Stomach (tissue), 4 donors: Measurements from ENCODE around the gene STAT4.

Experiments
- CTCF ChIP-seq, 7 experiments: fragments of 450-650 bp in 4 of 7; fragments of 200-600 bp in 3 of 7; sonication (generic) in 3 of 7; IDR thresholded peaks; one replicate each; pipeline ENCODE4 v1.5.1; 2016 to 2019; ENCODE audit warnings: antibody characterized with exemption in 7 of 7, control low read depth in 2 of 7, mild to moderate bottlenecking in 1 of 7
- POLR2A ChIP-seq, 4 donors: fragments of 450-650 bp; IDR thresholded peaks; one replicate each; pipeline ENCODE4 v1.6.1; 2016; ENCODE audit warnings: antibody characterized with exemption in 4 of 4, control low read depth in 2 of 4, mild to moderate bottlenecking in 1 of 4, moderate library complexity in 1 of 4
- POLR2AphosphoS5 ChIP-seq, 3 donors: sonication (generic); formaldehyde crosslinking; IDR thresholded peaks; one replicate each; pipeline ENCODE4 v1.6.1; 2016; ENCODE audit warnings: antibody characterized with exemption in 3 of 3

- TF ChIP-seq POLR2A (IDR thresholded peaks at IDR 0.05) (no peak), POLR2AphosphoS5 (IDR thresholded peaks at IDR 0.05) (no peak), CTCF (IDR thresholded peaks at IDR 0.05) (no peak)
Measured at GRCh38 chr2:191023235-191023679, 127.5 kb downstream of the STAT4 start.
